Loucy (cell line): ENCODE data around the gene VPS4B.

Experiments used
- EZH2phosphoT487 ChIP-seq: fragments of 200-600 bp; IDR thresholded peaks from 2 replicates; pipeline ENCODE4 v1.6.1; 2018; ENCODE audit warnings: antibody characterized with exemption, mild to moderate bottlenecking, moderate library complexity, borderline replicate concordance
- TF ChIP-seq, protein P1 (sequence below): fragments of 200-600 bp; sonication (generic); conservative IDR thresholded peaks from 2 replicates; pipeline ENCODE4 v1.5.1; 2014; ENCODE audit warnings: mild to moderate bottlenecking, antibody characterized with exemption, low read length

DNA sequence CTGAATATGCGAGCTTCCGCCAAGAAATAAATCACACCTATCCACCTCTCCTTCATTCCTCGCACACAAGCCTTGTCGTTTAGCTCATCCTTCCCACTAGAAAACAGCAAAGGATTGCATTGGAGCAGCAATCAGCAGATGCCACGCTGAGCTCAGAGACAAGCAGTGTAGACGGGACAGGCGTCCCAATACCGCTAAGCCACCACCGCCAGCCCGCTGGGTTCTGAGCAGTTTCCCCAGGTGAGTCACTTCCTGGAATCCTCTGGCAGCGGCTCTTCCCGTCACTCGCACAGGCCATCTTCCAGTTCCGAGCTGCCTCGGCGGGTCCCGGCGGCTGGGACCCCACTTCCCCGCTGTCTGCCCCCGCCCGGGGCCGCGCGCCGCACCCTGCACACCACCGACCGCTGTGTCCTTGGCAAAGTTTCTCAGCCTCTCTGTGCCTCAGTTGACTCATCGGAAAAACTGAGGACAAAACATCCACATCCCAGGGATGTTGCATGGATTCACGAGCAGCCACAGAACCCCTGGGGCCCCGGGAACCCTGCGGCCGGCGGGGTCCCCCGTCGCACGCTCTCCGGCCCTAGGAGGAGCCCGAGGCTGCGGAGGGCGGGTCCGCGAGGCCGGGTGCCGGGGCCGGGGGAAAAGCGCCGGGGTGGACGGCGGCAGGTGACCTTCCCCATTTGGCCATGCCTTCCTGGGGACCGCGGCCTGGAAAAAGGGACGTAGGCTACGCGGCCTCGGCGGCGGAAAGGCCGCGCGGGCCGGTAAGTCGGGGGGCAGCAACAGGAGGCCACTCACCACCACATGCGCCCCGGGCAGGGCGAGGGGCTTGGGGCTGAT lies 55.8 kb downstream of the VPS4B start:
- TF ChIP-seq, protein P1, sequence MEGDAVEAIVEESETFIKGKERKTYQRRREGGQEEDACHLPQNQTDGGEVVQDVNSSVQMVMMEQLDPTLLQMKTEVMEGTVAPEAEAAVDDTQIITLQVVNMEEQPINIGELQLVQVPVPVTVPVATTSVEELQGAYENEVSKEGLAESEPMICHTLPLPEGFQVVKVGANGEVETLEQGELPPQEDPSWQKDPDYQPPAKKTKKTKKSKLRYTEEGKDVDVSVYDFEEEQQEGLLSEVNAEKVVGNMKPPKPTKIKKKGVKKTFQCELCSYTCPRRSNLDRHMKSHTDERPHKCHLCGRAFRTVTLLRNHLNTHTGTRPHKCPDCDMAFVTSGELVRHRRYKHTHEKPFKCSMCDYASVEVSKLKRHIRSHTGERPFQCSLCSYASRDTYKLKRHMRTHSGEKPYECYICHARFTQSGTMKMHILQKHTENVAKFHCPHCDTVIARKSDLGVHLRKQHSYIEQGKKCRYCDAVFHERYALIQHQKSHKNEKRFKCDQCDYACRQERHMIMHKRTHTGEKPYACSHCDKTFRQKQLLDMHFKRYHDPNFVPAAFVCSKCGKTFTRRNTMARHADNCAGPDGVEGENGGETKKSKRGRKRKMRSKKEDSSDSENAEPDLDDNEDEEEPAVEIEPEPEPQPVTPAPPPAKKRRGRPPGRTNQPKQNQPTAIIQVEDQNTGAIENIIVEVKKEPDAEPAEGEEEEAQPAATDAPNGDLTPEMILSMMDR = no peak
- TF ChIP-seq EZH2phosphoT487 = no peak
